Stimulated activated CD8-positive, alpha-beta memory T cell treated with anti-CD3 and anti-CD28 coated beads, Interleukin-7, amount 100 ng/mL, for 1 hour (primary cell): ENCODE data around the gene NPBWR2.

Source experiments
- DNase-seq, 2 donors: peaks; one replicate each; pipeline ENCODE4 v3.0.0-alpha.2; 2020; ENCODE audit warnings: low read depth in 2 of 2

The NPBWR2 gene

GRCh38 chr20:64106981-64107735 is at the start of gene NPBWR2:
NPBWR2 (minus strand) TSS chr20:64107565; CDS start chr20:64106831, 734 bp downstream.
- DNase-seq = no peak

- no peak for DNase-seq
Measured at GRCh38 chr20:64156136-64156885, 48.9 kb upstream of the NPBWR2 start.

- no peak for DNase-seq
Measured at GRCh38 chr20:64155258-64156135, 48.1 kb upstream of the NPBWR2 start.

- no peak for DNase-seq
Measured at GRCh38 chr20:64154590-64155257, 47.4 kb upstream of the NPBWR2 start.

GRCh38 chr20:64153861-64154589 is 46.7 kb upstream of the NPBWR2 start:
- no peak for DNase-seq

GRCh38 chr20:64153410-64153809 is 46.0 kb upstream of the NPBWR2 start:
- DNase-seq = no peak

- DNase-seq = no peak
Measured at GRCh38 chr20:64152906-64153305, 45.5 kb upstream of the NPBWR2 start.

GRCh38 chr20:64151633-64152530 is 44.5 kb upstream of the NPBWR2 start:
- no peak for DNase-seq

- no peak for DNase-seq
Measured at GRCh38 chr20:64150756-64151632, 43.6 kb upstream of the NPBWR2 start.

- no peak for DNase-seq
Measured at GRCh38 chr20:64149809-64150560, 42.6 kb upstream of the NPBWR2 start.

GRCh38 chr20:64149141-64149540 is 41.8 kb upstream of the NPBWR2 start:
- no peak for DNase-seq

GRCh38 chr20:64148581-64148980 is 41.2 kb upstream of the NPBWR2 start:
- no peak for DNase-seq

GRCh38 chr20:64146936-64147477 is 39.6 kb upstream of the NPBWR2 start:
- DNase-seq = no peak

- no peak for DNase-seq
Measured at GRCh38 chr20:64146301-64146935, 39.1 kb upstream of the NPBWR2 start.

- no peak for DNase-seq
Measured at GRCh38 chr20:64145458-64146300, 38.3 kb upstream of the NPBWR2 start.

- DNase-seq = no peak
Measured at GRCh38 chr20:64144144-64144912, 37.0 kb upstream of the NPBWR2 start.
